Psoas muscle (tissue), 8 donors: ENCODE measurements around the gene FZD1. TPM values are rescaled to one million over a fixed set of nuclear protein-coding genes. Genes with fewer than 3 reads are reported as not detected.

Source experiments
- ATAC-seq, 4 donors: fragments of 200-7000 bp; cut with Tn5 transposase; one replicate each; pipeline ENCODE4 v1.9.1; 2020; ENCODE audit warnings: moderate library complexity in 3 of 4, mild to moderate bottlenecking in 2 of 4
- DNase-seq, 2 donors: peaks; one replicate each; pipeline ENCODE4 v3.0.0-alpha.2; 2020
- H3K27ac ChIP-seq: fragments of 200-600 bp; one replicate; pipeline ENCODE4 v1.8.0; 2022
- H3K27me3 ChIP-seq, 3 donors: fragments of 200-600 bp in 1 of 3; one replicate each; pipeline versions ENCODE4 v1.6.1 to v1.8.0; 2013 to 2022; ENCODE audit warnings: low read length in 2 of 3, mild to moderate bottlenecking in 2 of 3, moderate library complexity in 1 of 3; ENCODE audit not compliant: insufficient read depth in 3 of 3
- H3K36me3 ChIP-seq, 2 donors: fragments of 200-600 bp in 1 of 2; one replicate each; pipeline versions ENCODE4 v1.6.1 to v1.8.0; 2013 to 2022; ENCODE audit warnings: low read depth in 1 of 2, mild to moderate bottlenecking in 1 of 2, moderate library complexity in 1 of 2; ENCODE audit not compliant: insufficient read depth in 1 of 2
- H3K4me1 ChIP-seq: fragments of 200-600 bp; one replicate; pipeline ENCODE4 v1.8.0; 2022
- H3K4me3 ChIP-seq: fragments of 200-600 bp; one replicate; pipeline ENCODE4 v1.8.0; 2022; ENCODE audit warnings: mild to moderate bottlenecking
- H3K9me3 ChIP-seq: fragments of 200-600 bp; one replicate; pipeline ENCODE4 v1.8.0; 2022
- WGBS, 3 donors: extraction: QIAGEN DNeasy Blood & Tissue Kit; methylation state at CpG; one replicate each; pipeline versions ENCODE4 v1.1.6 to v1.1.7; 2013; 5-methylcytosine and 5-hydroxymethylcytosine counted together
- intact Hi-C, 2 donors: fragments of 100-400 bp; cut with DNase I; formaldehyde crosslinking; loops; one replicate each; pipeline versions ENCODE4 v1.11.0 to v1.14.2; 2022
- polyA plus RNA-seq, 3 donors: library from polyadenylated mRNA; stranded (reverse); fragments of 200-250 nt; gene quantifications; one replicate each; pipeline ENCODE4 v1.2.3, GENCODE V29; 2013
- total RNA-seq, 4 donors: library from RNA; stranded (reverse); fragmentation: NEBNext Ultra II Directional in 2 of 4; extraction: Animal tissue kit (Norgen Biotek cat#: 25700) in 2 of 4; gene quantifications; one replicate each; pipeline versions ENCODE4 v1.2.1 to v1.2.4, GENCODE V29; 2021 to 2023
- TF ChIP-seq, protein P1 (sequence below): fragments of 200-600 bp; IDR thresholded peaks from one replicate; pipeline ENCODE4 v1.8.0; 2022; ENCODE audit warnings: antibody characterized with exemption
- donor health status: healthy with polysubstance abuse.
- donor health status: DM: no; HTN: no; CAD: no; lungs with moderate emphysema.
- donor health status: Bipolar disorder and iron deficiency.
- donor health status: healthy.
- donor health status: DM: yes; HTN: yes; CAD: no.
- donor health status: DM: no; HTN: no; CAD: no.
- donor health status: DM: no; HTN: no; CAD: no.
- donor health status: DM: yes; HTN: yes; CAD: no.

Gene FZD1
- total and polyA plus RNA-seq, 7 donors: 0.90 to 2.5 (median 1.9) TPM

DNA sequence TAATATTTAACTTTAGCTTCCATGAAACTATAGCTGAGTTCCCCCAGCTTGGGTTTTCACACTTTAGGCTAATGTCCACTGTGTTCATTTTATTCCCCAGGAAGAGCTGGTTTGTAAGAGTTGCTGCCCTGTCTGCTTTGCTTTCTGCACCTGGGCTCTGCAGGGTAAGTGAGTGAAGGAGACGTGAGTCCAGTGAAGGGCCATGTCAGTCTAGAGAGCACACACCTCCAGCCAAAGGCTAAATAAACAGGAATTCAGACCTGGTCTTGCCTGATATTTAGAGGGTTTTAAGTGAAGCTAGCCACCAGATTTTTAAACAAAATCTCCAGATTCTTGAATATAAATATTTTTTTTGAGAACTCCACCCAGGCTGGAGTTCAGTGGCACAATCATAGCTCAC, 24.5 kb upstream of the FZD1 start:
- TF ChIP-seq, protein P1, sequence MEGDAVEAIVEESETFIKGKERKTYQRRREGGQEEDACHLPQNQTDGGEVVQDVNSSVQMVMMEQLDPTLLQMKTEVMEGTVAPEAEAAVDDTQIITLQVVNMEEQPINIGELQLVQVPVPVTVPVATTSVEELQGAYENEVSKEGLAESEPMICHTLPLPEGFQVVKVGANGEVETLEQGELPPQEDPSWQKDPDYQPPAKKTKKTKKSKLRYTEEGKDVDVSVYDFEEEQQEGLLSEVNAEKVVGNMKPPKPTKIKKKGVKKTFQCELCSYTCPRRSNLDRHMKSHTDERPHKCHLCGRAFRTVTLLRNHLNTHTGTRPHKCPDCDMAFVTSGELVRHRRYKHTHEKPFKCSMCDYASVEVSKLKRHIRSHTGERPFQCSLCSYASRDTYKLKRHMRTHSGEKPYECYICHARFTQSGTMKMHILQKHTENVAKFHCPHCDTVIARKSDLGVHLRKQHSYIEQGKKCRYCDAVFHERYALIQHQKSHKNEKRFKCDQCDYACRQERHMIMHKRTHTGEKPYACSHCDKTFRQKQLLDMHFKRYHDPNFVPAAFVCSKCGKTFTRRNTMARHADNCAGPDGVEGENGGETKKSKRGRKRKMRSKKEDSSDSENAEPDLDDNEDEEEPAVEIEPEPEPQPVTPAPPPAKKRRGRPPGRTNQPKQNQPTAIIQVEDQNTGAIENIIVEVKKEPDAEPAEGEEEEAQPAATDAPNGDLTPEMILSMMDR: no peak
- no peaks in the 10 kb centered on the region for H3K36me3 ChIP-seq
- no peak for DNase-seq
- no peak overlapping the region for H3K27ac ChIP-seq
- H3K9me3 ChIP-seq: no peaks in the 10 kb centered on the region
- intact Hi-C loops: no loop called here
- WGBS, 3 donors: 81 to 87% (median 87%) methylated on average over 1 of the region's 1 CpG
- H3K4me3 ChIP-seq: no peak overlapping the region
- H3K4me1 ChIP-seq: no peaks in the 10 kb centered on the region
- no peak for ATAC-seq
- H3K27me3 ChIP-seq: no peaks in the 10 kb centered on the region

DNA sequence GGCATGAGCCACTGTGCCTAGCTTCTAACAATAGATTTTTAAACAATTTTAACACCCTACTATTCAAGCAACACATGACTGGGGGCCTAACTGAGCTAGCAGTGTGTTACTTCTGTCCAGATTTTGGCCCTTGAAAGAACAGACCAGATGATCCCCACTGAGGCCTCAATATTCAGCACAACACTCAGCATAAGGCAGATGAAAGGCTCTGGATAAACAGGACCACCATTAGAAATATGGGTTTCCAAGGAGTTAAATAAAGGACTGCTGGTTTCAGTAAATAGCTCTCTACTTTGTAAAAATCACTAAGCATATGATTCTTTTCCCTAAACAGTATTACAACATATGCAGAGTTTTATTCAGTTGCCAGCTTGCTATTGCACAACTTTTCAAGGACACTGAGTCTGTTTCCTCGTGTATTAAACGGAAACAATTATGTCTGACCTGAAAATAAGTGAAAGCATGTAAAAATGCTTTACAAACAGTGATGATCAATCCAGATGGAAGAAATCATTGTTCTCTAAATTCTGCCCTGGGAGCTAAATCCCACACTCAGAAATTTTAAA, 23.8 kb upstream of the FZD1 start:
- TF ChIP-seq, protein P1: no peak
- no peak overlapping the region for H3K4me3 ChIP-seq
- H3K27ac ChIP-seq: no peak overlapping the region
- H3K27me3 ChIP-seq: no peaks in the 10 kb centered on the region
- H3K36me3 ChIP-seq: no peaks in the 10 kb centered on the region
- H3K9me3 ChIP-seq: no peaks in the 10 kb centered on the region
- intact Hi-C loops: no loop called here
- ATAC-seq (peak in 1 of 4 donors; percentile 45), DNase-seq (no peak)
- WGBS, 3 donors: 38 to 68% (median 55%) methylated on average over 2 of the region's 2 CpGs
- H3K4me1 ChIP-seq: no peaks in the 10 kb centered on the region

DNA sequence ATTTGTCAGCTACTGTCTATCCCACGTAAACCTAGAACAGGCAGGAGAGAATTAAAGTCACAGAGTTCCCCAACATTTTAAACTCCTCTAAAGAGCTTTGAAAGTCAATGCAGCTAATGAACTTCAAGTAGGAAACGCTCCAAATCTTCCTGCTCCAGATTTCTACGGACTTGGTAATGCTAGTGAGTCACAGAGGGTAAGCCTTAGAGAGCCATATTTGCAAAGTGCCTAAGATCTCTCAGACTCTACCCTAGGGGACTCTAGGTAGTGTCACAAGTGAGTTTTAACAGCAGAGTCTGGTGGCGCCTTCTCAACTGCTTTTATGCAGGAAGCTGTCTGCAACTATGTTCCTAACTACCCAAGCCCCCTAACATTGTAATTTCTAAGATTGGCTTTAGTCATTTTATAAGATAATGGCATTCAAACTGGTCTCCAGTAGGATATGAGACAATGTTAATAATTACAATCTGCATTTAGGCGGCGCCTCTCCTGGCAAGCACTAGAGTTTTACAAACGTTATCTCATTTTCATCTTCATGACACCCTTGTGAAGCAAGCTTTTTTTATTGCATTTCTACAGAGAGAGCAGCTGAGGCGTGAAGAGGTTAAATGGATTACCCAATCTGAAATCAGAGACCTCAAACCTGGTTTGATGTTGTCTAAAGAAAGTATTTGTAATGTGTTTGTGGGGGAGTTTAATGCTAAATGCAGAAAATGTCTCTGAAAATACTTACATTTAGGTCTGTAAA, 22.0 kb upstream of the FZD1 start:
- no peaks in the 10 kb centered on the region for H3K36me3 ChIP-seq
- DNase-seq (no peak), ATAC-seq (peak in 2 of 4 donors; percentile 33 to 39)
- intact Hi-C loops: no loop called here
- H3K4me3 ChIP-seq: no peak overlapping the region
- H3K27ac ChIP-seq: no peak overlapping the region
- no peaks in the 10 kb centered on the region for H3K4me1 ChIP-seq
- H3K27me3 ChIP-seq: no peaks in the 10 kb centered on the region
- TF ChIP-seq, protein P1: no peak
- H3K9me3 ChIP-seq: no peaks in the 10 kb centered on the region
- WGBS, 3 donors: 66 to 70% (median 67%) methylated on average over 8 of the region's 8 CpGs

DNA sequence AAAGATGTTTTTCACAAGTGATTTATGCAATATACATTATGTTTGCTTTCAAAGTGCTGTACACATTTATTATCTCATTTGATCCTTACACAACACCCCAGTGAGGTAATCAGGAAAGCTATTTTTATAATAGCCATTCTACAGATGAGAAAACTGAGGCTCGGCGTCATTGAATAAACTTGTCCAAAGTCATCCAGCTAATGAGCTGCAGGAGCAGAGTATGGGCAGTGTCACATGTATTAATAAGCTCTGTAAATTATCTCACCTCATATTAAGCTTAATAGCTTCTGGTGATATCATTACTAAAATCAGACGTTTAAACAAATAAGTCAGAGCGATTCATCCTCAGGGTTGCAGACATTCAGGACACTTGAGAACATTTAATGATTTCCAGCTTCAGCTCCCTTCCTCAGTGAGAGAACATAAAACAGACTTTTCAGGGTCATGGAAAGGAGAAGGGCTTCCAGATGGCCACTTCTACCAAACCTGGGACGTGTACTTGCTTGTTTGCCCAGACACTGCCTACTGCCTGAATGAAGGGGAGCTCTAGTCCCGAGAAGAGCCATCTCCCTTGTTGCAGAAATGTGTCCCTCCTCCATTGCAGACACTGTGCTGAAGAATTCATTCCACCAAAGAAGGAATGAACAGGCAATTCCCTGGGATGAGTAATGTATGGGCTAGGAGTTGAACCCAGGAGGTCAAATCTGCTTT, 20.5 kb upstream of the FZD1 start:
- no peak for ATAC-seq
- TF ChIP-seq, protein P1: no peak
- no peaks in the 10 kb centered on the region for H3K27me3 ChIP-seq

More for the DNA sequence above, 20.5 kb upstream of the FZD1 start:
- Histone ChIP-seq H3K4me1 (no peaks in the 10 kb centered on the region), H3K36me3 (no peaks in the 10 kb centered on the region), H3K4me3 (no peak overlapping the region), H3K27ac (no peak overlapping the region), H3K9me3 (no peaks in the 10 kb centered on the region)
- intact Hi-C loops: no loop called here
- 73 to 77% (median 74%) methylated on average over 6 of the region's 6 CpGs for WGBS, 3 donors
- no peak for DNase-seq
